GM19455 (cell line): ENCODE results near the gene NBPF11.
"Not testable (repeated sequence)": the region's sequence is repeated elsewhere in the genome, so short reads cannot be mapped to it uniquely, and the experiment has no call there.

Experiments used
- ATAC-seq: cut with Tn5 transposase; IDR thresholded peaks from one replicate; pipeline ENCODE4 v1.9.1; 2021; ENCODE audit not compliant: unreplicated experiment

Gene NBPF11

GRCh38 chr1:148150014-148150413 is 2.1 kb downstream of the NBPF11 start:
- not testable (repeated sequence) for ATAC-seq

- not testable (repeated sequence) for ATAC-seq
These were observed 2.8 kb downstream of the NBPF11 start for GRCh38 chr1:148149050-148149815.

GRCh38 chr1:148147052-148147838 is 4.8 kb downstream of the NBPF11 start:
- not testable (repeated sequence) for ATAC-seq

- not testable (repeated sequence) for ATAC-seq
These were observed 5.7 kb downstream of the NBPF11 start for GRCh38 chr1:148146191-148146997.

- not testable (repeated sequence) for ATAC-seq
These were observed 8.9 kb downstream of the NBPF11 start for GRCh38 chr1:148143223-148143622.

GRCh38 chr1:148141936-148142335 is 10.1 kb downstream of the NBPF11 start:
- ATAC-seq = not testable (repeated sequence)

GRCh38 chr1:148138606-148139005 is 13.5 kb downstream of the NBPF11 start:
- ATAC-seq = not testable (repeated sequence)

GRCh38 chr1:148122341-148122740 is 29.7 kb downstream of the NBPF11 start:
- ATAC-seq = not testable (repeated sequence)

- ATAC-seq = not testable (repeated sequence)
These were observed 31.7 kb downstream of the NBPF11 start for GRCh38 chr1:148120395-148120794.

- not testable (repeated sequence) for ATAC-seq
These were observed 56.3 kb downstream of the NBPF11 start for GRCh38 chr1:148095732-148096131.

- ATAC-seq = not testable (repeated sequence)
These were observed 65.9 kb downstream of the NBPF11 start for GRCh38 chr1:148086196-148086595.

- not testable (repeated sequence) for ATAC-seq
These were observed 70.9 kb downstream of the NBPF11 start for GRCh38 chr1:148081205-148081604.

- peak; percentile 50 for ATAC-seq
These were observed 73.2 kb downstream of the NBPF11 start for GRCh38 chr1:148078632-148079519.

GRCh38 chr1:148078090-148078489 is 74.0 kb downstream of the NBPF11 start:
- ATAC-seq = not testable (repeated sequence)

- ATAC-seq = not testable (repeated sequence)
These were observed 74.6 kb downstream of the NBPF11 start for GRCh38 chr1:148077458-148077857.

GRCh38 chr1:148073392-148073791 is 78.7 kb downstream of the NBPF11 start:
- not testable (repeated sequence) for ATAC-seq

GRCh38 chr1:148068606-148069005 is 83.5 kb downstream of the NBPF11 start:
- ATAC-seq = not testable (repeated sequence)

- ATAC-seq = not testable (repeated sequence)
These were observed 83.9 kb downstream of the NBPF11 start for GRCh38 chr1:148068201-148068600.

GRCh38 chr1:148060294-148060701 is 91.8 kb downstream of the NBPF11 start:
- ATAC-seq = peak; percentile 24

- ATAC-seq = not testable (repeated sequence)
These were observed 94.7 kb downstream of the NBPF11 start for GRCh38 chr1:148057384-148057783.
